HL-60 (cell line): ENCODE measurements around the gene IDH3B.

Experiments used
- REST ChIP-seq: IDR thresholded peaks from 2 replicates; pipeline ENCODE4 v1.6.1; 2012; ENCODE audit warnings: low read depth; ENCODE audit not compliant: insufficient replicate concordance
- SPI1 ChIP-seq: IDR thresholded peaks from 2 replicates; pipeline ENCODE4 v1.6.1; 2012; ENCODE audit warnings: low read depth, mild to moderate bottlenecking, borderline replicate concordance
- TF ChIP-seq, protein P1 (sequence below): IDR thresholded peaks from one replicate; pipeline ENCODE4 v1.5.1; 2011; ENCODE audit warnings: low read length, control low read depth, inconsistent platforms; ENCODE audit not compliant: insufficient read depth

DNA sequence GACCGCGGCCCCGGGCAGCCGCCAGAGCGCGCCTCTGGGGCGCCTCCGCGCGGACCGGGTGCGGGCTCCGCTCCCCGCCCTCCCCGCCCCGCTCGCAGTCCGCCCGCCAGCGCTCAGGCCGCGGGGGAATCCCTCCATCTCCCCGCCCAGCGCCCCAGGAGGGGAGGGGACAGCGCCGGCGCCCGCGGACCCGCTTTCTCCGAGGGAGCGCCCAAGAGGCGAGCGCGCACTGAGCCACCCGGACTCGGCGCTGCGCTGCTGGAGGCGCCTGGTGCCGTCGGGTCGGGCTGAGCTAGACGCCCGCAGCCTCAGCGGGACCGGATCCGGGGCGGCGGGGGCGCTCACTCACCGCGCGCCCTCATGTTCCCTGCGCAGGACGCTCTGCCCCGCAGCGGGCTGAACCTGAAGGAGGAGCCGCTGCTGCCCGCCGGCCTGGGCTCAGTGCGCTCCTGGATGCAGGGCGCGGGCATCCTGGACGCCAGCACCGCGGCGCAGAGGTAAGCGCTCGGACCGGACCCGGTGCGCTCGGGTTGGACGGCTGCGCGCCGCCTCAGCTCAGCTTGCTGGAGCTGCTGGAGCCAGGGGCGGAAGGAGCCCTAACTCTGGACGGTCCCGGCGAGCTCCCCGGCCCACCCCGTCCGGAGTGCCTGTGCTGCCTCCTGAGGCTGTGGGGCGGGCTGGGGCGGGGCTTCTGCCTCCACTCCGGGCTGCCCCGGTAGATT lies 29.4 kb upstream of the IDH3B start:
- TF ChIP-seq, protein P1, sequence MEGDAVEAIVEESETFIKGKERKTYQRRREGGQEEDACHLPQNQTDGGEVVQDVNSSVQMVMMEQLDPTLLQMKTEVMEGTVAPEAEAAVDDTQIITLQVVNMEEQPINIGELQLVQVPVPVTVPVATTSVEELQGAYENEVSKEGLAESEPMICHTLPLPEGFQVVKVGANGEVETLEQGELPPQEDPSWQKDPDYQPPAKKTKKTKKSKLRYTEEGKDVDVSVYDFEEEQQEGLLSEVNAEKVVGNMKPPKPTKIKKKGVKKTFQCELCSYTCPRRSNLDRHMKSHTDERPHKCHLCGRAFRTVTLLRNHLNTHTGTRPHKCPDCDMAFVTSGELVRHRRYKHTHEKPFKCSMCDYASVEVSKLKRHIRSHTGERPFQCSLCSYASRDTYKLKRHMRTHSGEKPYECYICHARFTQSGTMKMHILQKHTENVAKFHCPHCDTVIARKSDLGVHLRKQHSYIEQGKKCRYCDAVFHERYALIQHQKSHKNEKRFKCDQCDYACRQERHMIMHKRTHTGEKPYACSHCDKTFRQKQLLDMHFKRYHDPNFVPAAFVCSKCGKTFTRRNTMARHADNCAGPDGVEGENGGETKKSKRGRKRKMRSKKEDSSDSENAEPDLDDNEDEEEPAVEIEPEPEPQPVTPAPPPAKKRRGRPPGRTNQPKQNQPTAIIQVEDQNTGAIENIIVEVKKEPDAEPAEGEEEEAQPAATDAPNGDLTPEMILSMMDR, result no peak
- TF ChIP-seq REST (no peak), SPI1 (no peak)
